HL-60 (cell line): ENCODE measurements around the gene TEDC1.

ENCODE experiments used
- GABPA ChIP-seq: IDR thresholded peaks from 2 replicates; pipeline ENCODE4 v1.6.1; 2012; ENCODE audit warnings: low read depth
- TF ChIP-seq, protein P1 (sequence below): IDR thresholded peaks from one replicate; pipeline ENCODE4 v1.5.1; 2011; ENCODE audit warnings: low read length, control low read depth, inconsistent platforms; ENCODE audit not compliant: insufficient read depth
- TF ChIP-seq, protein P2 (sequence below): IDR thresholded peaks from 2 replicates; pipeline ENCODE4 v1.6.1; 2012; ENCODE audit warnings: low read depth; ENCODE audit not compliant: insufficient replicate concordance

DNA sequence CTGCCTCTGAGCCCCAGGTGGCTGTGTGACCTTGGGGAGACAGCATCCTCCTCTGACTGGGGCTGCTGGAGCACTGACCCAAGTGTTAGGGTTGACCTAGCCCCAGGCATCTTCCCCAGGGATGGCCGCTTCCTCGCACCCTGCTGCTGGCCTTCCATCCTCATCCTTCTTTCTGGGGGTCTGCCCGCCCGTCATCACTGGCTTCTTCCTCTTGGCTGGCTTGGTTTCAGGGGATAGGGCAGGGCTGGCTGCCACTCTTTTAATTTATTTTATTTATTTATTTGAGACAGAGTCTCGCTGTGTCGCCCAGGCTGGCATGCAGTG is 3.5 kb downstream of the TEDC1 start:
- TF ChIP-seq, protein P1, sequence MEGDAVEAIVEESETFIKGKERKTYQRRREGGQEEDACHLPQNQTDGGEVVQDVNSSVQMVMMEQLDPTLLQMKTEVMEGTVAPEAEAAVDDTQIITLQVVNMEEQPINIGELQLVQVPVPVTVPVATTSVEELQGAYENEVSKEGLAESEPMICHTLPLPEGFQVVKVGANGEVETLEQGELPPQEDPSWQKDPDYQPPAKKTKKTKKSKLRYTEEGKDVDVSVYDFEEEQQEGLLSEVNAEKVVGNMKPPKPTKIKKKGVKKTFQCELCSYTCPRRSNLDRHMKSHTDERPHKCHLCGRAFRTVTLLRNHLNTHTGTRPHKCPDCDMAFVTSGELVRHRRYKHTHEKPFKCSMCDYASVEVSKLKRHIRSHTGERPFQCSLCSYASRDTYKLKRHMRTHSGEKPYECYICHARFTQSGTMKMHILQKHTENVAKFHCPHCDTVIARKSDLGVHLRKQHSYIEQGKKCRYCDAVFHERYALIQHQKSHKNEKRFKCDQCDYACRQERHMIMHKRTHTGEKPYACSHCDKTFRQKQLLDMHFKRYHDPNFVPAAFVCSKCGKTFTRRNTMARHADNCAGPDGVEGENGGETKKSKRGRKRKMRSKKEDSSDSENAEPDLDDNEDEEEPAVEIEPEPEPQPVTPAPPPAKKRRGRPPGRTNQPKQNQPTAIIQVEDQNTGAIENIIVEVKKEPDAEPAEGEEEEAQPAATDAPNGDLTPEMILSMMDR = no peak
- TF ChIP-seq, protein P2, sequence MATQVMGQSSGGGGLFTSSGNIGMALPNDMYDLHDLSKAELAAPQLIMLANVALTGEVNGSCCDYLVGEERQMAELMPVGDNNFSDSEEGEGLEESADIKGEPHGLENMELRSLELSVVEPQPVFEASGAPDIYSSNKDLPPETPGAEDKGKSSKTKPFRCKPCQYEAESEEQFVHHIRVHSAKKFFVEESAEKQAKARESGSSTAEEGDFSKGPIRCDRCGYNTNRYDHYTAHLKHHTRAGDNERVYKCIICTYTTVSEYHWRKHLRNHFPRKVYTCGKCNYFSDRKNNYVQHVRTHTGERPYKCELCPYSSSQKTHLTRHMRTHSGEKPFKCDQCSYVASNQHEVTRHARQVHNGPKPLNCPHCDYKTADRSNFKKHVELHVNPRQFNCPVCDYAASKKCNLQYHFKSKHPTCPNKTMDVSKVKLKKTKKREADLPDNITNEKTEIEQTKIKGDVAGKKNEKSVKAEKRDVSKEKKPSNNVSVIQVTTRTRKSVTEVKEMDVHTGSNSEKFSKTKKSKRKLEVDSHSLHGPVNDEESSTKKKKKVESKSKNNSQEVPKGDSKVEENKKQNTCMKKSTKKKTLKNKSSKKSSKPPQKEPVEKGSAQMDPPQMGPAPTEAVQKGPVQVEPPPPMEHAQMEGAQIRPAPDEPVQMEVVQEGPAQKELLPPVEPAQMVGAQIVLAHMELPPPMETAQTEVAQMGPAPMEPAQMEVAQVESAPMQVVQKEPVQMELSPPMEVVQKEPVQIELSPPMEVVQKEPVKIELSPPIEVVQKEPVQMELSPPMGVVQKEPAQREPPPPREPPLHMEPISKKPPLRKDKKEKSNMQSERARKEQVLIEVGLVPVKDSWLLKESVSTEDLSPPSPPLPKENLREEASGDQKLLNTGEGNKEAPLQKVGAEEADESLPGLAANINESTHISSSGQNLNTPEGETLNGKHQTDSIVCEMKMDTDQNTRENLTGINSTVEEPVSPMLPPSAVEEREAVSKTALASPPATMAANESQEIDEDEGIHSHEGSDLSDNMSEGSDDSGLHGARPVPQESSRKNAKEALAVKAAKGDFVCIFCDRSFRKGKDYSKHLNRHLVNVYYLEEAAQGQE = no peak
- TF ChIP-seq GABPA = no peak
